ENCODE results near the gene TMEM161A. TPM values are rescaled to one million over a fixed set of nuclear protein-coding genes. Genes with fewer than 3 reads are reported as not detected.
A peak's percentile ranks its signal among the peaks of the same experiment; 100 is the strongest.

The TMEM161A gene
- total and polyA plus RNA-seq, 2 experiments from 2014 or later, result 121 to 136 TPM

- H3K9me3 ChIP-seq (ENCODE audit: low read depth), result no peaks in the 10 kb centered on the region
- H3K36me3 ChIP-seq, result peaks cover 3% of the 10 kb centered on the region
- no peaks in the 10 kb centered on the region for H3K27me3 ChIP-seq
- H3K4me1 ChIP-seq (ENCODE audit: low read depth), result no peaks in the 10 kb centered on the region
- H3K4me3 ChIP-seq, result no peak overlapping the region
- DNase-seq (ENCODE audit: low read depth in 1 of 2, low spot score in 1 of 2), result no peak
- no peak overlapping the region for H3K27ac ChIP-seq
- TF ChIP-seq CTCF (IDR thresholded peaks at IDR 0.05; ENCODE audit: low read depth, low read length), result no peak
Observed at GRCh38 chr19:19126102-19126501, 12.2 kb downstream of the TMEM161A start.

GRCh38 chr19:19123386-19123785 is 14.9 kb downstream of the TMEM161A start:
- Histone ChIP-seq H3K27ac (no peak overlapping the region), H3K4me3 (no peak overlapping the region), H3K4me1 (ENCODE audit: low read depth) (peaks cover 7% of the 10 kb centered on the region), H3K27me3 (no peaks in the 10 kb centered on the region), H3K9me3 (ENCODE audit: low read depth) (no peaks in the 10 kb centered on the region), H3K36me3 (peaks cover 3% of the 10 kb centered on the region)
- no peak for TF ChIP-seq CTCF (IDR thresholded peaks at IDR 0.05; ENCODE audit: low read depth, low read length)
- no peak for DNase-seq (ENCODE audit: low read depth in 1 of 2, low spot score in 1 of 2)

GRCh38 chr19:19122902-19123301 is 15.4 kb downstream of the TMEM161A start:
- Histone ChIP-seq H3K27me3 (no peaks in the 10 kb centered on the region), H3K36me3 (peaks cover 3% of the 10 kb centered on the region), H3K4me3 (no peak overlapping the region), H3K9me3 (ENCODE audit: low read depth) (no peaks in the 10 kb centered on the region), H3K27ac (no peak overlapping the region), H3K4me1 (ENCODE audit: low read depth) (peaks cover 7% of the 10 kb centered on the region)
- DNase-seq (ENCODE audit: low read depth in 1 of 2, low spot score in 1 of 2), result no peak
- TF ChIP-seq CTCF (IDR thresholded peaks at IDR 0.05; ENCODE audit: low read depth, low read length), result no peak

GRCh38 chr19:19121371-19121770 is 16.9 kb downstream of the TMEM161A start:
- Histone ChIP-seq H3K4me3 (no peak overlapping the region), H3K27me3 (no peaks in the 10 kb centered on the region), H3K27ac (peak overlapping the region; percentile 71), H3K9me3 (ENCODE audit: low read depth) (no peaks in the 10 kb centered on the region), H3K4me1 (ENCODE audit: low read depth) (peaks cover 7% of the 10 kb centered on the region), H3K36me3 (peaks cover 3% of the 10 kb centered on the region)
- no peak for TF ChIP-seq CTCF (IDR thresholded peaks at IDR 0.05; ENCODE audit: low read depth, low read length)
- DNase-seq (ENCODE audit: low read depth in 1 of 2, low spot score in 1 of 2), result no peak

- peak; percentile 95 for DNase-seq (ENCODE audit: low read depth in 1 of 2, low spot score in 1 of 2)
- no peak overlapping the region for H3K4me3 ChIP-seq
- peak overlapping the region; percentile 75 for H3K27ac ChIP-seq
- no peak for TF ChIP-seq CTCF (IDR thresholded peaks at IDR 0.05; ENCODE audit: low read depth, low read length)
- peaks cover 7% of the 10 kb centered on the region for H3K4me1 ChIP-seq (ENCODE audit: low read depth)
- H3K9me3 ChIP-seq (ENCODE audit: low read depth), result no peaks in the 10 kb centered on the region
- H3K36me3 ChIP-seq, result peaks cover 3% of the 10 kb centered on the region
- H3K27me3 ChIP-seq, result no peaks in the 10 kb centered on the region
Observed at GRCh38 chr19:19120308-19121231, 17.7 kb downstream of the TMEM161A start.

Data from cardiac muscle cell (in vitro differentiated cells and primary cell).